BJ (cell line): Measurements from ENCODE around the gene OR56A3. TPM values are rescaled to one million over a fixed set of nuclear protein-coding genes. Genes with fewer than 3 reads are reported as not detected.

Experiments used
- CTCF ChIA-PET: fragments of 350-600 bp; formaldehyde crosslinking; extraction: SDS; loops from one replicate; lab custom pipeline; 2021; ENCODE audit warnings: antibody characterized with exemption, inconsistent platforms; lab: Yijun Ruan, JAX
- POLR2A ChIA-PET: fragments of 300-600 bp; sonication (Branson Sonifier 250); formaldehyde crosslinking; extraction: SDS; loops from one replicate; lab custom pipeline; 2021; ENCODE audit warnings: antibody characterized with exemption; lab: Charles Lee
- DNase-seq: peaks from one replicate; pipeline ENCODE4 v3.0.0-alpha.2; 2011; ENCODE audit warnings: low read depth
- H3K27me3 ChIP-seq: 2 replicates; pipeline ENCODE4 v1.6.0; 2011; ENCODE audit warnings: low read length; ENCODE audit not compliant: control insufficient read depth, insufficient read depth
- H3K36me3 ChIP-seq: 2 replicates; pipeline ENCODE4 v1.5.1; 2011; ENCODE audit warnings: low read length; ENCODE audit not compliant: control insufficient read depth, insufficient read depth
- H3K4me3 ChIP-seq: 2 replicates; pipeline ENCODE4 v1.5.1; 2011; ENCODE audit warnings: low read depth, mild to moderate bottlenecking, control low read depth, low read length
- CTCF ChIP-seq: IDR thresholded peaks from 2 replicates; pipeline ENCODE4 v1.5.1; 2011; ENCODE audit warnings: low read depth, mild to moderate bottlenecking, control low read depth, inconsistent platforms, low read length, moderate library complexity; ENCODE audit not compliant: insufficient read depth
- polyA plus RNA-seq: library from polyadenylated mRNA; depleted of rRNA; stranded (reverse); fragments of >200 nt; gene quantifications from 2 replicates; pipeline ENCODE4 v1.2.3, GENCODE V29; 2011

The OR56A3 gene
- polyA plus RNA-seq, 1 experiment: not detected

DNA sequence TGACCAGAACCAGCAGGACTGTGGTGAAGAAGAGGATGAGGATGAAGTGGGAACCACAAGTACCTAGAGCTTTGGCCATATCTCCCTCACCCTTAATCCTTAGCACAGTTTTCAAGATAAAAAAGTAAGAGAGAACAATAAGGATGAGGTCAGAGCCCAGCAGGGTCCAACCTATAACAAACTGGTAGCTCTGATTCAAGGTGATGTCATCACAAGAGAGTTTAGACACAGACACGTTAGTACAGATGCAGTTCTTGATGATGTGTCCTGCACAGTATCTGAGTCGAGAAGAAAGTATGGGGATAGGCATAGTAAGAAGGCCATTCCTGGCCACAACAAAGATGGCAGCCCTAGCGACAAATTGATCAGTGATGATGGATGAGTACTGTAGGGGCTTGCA lies 25.7 kb downstream of the OR56A3 start:
- Histone ChIP-seq H3K27me3 (no peaks in the 10 kb centered on the region), H3K4me3 (no peak overlapping the region), H3K36me3 (no peaks in the 10 kb centered on the region)
- CTCF ChIA-PET: no interaction called here
- POLR2A ChIA-PET: no interaction called here
- no peak for TF ChIP-seq CTCF
- no peak for DNase-seq

GRCh38 chr11:5968394-5968793 lies 26.3 kb downstream of the OR56A3 start, which contains the start of gene OR56A5:
OR56A5 (minus strand) TSS chr11:5968494; CDS start chr11:5968494, 0 bp downstream.
- Histone ChIP-seq H3K36me3 (no peaks in the 10 kb centered on the region), H3K27me3 (no peaks in the 10 kb centered on the region), H3K4me3 (no peak within 1 kb of the TSS)
- no peak for TF ChIP-seq CTCF
- DNase-seq: no peak
- ChIA-PET CTCF (no interaction called here), POLR2A (no interaction called here)

- CTCF ChIA-PET: interaction anchor here (0.9 kb wide), 1 partner anchor 30 kb away, joined by 3 read pairs; no protein-coding TSS in a partner anchor
- H3K27me3 ChIP-seq: no peaks in the 10 kb centered on the region
- TF ChIP-seq CTCF: no peak
- DNase-seq: no peak
- no peaks in the 10 kb centered on the region for H3K36me3 ChIP-seq
- H3K4me3 ChIP-seq: no peak overlapping the region
- POLR2A ChIA-PET: no interaction called here
These were observed 31.5 kb downstream of the OR56A3 start for GRCh38 chr11:5973530-5973929.

- POLR2A ChIA-PET: no interaction called here
- DNase-seq: no peak
- CTCF ChIA-PET: no interaction called here
These were observed 41.4 kb downstream of the OR56A3 start for GRCh38 chr11:5983443-5983842.

DNA sequence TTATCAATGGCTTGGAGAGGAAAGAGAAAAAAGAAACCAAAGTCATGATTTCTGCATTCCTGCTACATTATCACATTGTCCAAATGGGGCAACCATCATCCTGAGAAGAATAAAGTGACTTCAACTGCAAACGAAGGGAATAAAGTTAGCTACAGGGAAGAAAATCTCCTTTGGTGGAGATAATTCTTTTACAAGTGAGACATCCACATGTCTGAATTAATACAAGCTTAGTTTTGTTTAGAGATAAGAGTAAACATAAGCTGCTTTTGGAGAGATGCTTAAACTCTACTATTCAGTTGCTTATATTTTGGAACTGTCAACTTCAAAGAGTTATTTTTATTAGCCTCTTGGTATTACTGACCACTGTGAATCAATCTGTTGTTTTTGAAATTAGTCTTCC lies 44.8 kb downstream of the OR56A3 start, which contains the start of gene OR52L1:
Gene OR52L1 (minus strand): TSS at position 101 of the 400 bp plus-strand sequence. CDS start 55 bp downstream, at position 46.
- no peak for TF ChIP-seq CTCF
- Histone ChIP-seq H3K4me3 (no peak within 1 kb of the TSS), H3K27me3 (no peaks in the 10 kb centered on the region), H3K36me3 (no peaks in the 10 kb centered on the region)
- ChIA-PET POLR2A (no interaction called here), CTCF (no interaction called here)
- DNase-seq: no peak

More at GRCh38 chr11:5983443-5983842, 41.4 kb downstream of the OR56A3 start:
- Histone ChIP-seq H3K27me3 (no peaks in the 10 kb centered on the region), H3K36me3 (no peaks in the 10 kb centered on the region), H3K4me3 (no peak overlapping the region)
- TF ChIP-seq CTCF: no peak
